H7 (cell line): ENCODE results near the gene ACSF3. TPM values are rescaled to one million over a fixed set of nuclear protein-coding genes. Genes with fewer than 3 reads are reported as not detected.

ENCODE experiments used
- DNase-seq: peaks from one replicate; pipeline ENCODE4 v3.0.0; 2012
- H3K27me3 ChIP-seq: 2 replicates; pipeline ENCODE4 v1.6.0; 2011; ENCODE audit warnings: mild to moderate bottlenecking, low read length; ENCODE audit not compliant: control insufficient read depth, insufficient read depth
- H3K36me3 ChIP-seq: replicated peaks from 2 replicates; pipeline ENCODE4 v1.5.1; 2011; ENCODE audit warnings: low read length; ENCODE audit not compliant: control insufficient read depth, insufficient read depth
- H3K4me3 ChIP-seq: 2 replicates; pipeline ENCODE4 v1.5.1; 2011; ENCODE audit warnings: low read depth, mild to moderate bottlenecking, control low read depth, low read length, moderate library complexity; ENCODE audit not compliant: insufficient read depth
- total RNA-seq: library from RNA; depleted of rRNA; stranded (reverse); fragments of >200 nt; shearing (Covaris generic); gene quantifications from 2 replicates; pipeline ENCODE4 v1.2.3, GENCODE V29; 2014

Gene ACSF3
- total RNA-seq, 1 experiment from 2014 or later, result 20.2 TPM

- DNase-seq, result no peak
- Histone ChIP-seq H3K27me3 (no peaks in the 10 kb centered on the region), H3K36me3 (peaks cover 2% of the 10 kb centered on the region; the same call in 1 of the 2 replicates), H3K4me3 (no peak overlapping the region)
Measured at GRCh38 chr16:89149386-89149785, 55.7 kb downstream of the ACSF3 start.

- DNase-seq, result no peak
- Histone ChIP-seq H3K36me3 (peaks cover 2% of the 10 kb centered on the region; the same call in 1 of the 2 replicates), H3K4me3 (no peak overlapping the region), H3K27me3 (no peaks in the 10 kb centered on the region)
Measured at GRCh38 chr16:89150090-89150835, 56.6 kb downstream of the ACSF3 start.

GRCh38 chr16:89150981-89151380, 57.3 kb downstream of the ACSF3 start:
- no peaks in the 10 kb centered on the region for H3K27me3 ChIP-seq
- no peak for DNase-seq
- H3K4me3 ChIP-seq, result no peak overlapping the region
- H3K36me3 ChIP-seq, result peaks cover 2% of the 10 kb centered on the region; the same call in 1 of the 2 replicates

DNA sequence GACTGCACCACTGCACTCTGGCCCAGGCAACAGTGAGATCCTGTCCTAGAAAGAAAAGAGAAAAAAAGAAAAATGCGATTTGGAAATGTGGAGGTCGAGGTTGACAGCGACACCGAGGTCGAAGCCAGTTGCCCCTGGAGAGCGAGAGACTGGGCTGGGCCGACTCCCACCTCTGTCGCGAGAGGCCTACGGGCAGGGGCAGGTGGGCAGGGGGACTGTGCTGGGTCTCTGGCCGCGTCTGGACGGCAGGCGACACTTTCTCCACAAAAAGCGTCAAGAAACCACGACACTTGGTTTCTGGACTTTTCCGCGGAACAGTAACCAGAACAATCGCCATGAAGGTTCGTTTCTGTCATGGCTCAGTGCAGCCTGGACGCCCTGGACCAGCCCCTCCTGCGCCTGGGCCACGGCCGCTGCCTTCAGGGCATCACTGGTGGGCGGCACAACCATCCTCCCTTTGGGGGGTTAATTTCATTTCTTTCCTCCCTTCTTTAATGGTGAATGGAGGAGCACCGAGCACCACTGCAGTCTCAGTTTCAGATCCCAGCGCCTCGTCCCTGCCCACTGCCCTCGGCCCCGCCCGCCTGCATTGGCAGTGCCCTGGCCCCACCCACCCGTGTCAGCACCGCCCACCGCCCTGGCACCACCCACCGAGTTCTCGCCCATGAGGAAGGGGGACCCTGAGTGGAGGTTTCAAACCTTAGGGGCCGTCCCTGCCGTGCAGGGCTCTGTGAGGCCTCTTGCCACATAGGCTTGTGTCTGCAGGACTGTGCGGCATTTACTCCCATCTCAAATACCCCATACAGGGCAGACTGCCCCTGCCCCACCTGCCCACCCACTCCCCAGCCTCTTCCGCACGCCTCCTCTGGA, 59.4 kb downstream of the ACSF3 start:
- DNase-seq, result no peak
- H3K27me3 ChIP-seq, result no peaks in the 10 kb centered on the region

DNA sequence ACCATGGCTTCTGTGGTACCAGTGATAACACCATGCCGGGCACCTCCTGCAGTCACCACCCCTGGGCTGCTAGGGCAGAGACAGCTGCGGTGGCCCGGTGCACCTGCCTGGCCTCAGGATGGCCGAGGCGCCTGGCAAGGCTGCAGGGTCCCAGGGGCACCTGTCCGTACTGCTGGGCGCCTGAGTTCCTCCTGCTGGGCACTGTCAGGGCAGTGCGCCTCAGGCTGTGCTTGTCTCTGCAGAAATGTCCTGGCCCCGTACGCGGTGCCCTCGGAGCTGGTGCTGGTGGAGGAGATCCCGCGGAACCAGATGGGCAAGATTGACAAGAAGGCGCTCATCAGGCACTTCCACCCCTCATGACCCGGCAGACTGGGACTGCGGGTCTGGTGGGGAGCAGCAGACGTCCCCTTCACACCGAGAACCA, 60.2 kb downstream of the ACSF3 start:
- DNase-seq, result no peak
- no peak overlapping the region for H3K4me3 ChIP-seq
- no peaks in the 10 kb centered on the region for H3K27me3 ChIP-seq

More for the DNA sequence above, 59.4 kb downstream of the ACSF3 start:
- H3K4me3 ChIP-seq, result no peak overlapping the region
- H3K36me3 ChIP-seq, result peaks cover 1% of the 10 kb centered on the region; the same call in 1 of the 2 replicates

GRCh38 chr16:89154390-89155183, 60.9 kb downstream of the ACSF3 start:
- no peak for DNase-seq
- no peaks in the 10 kb centered on the region for H3K27me3 ChIP-seq
- H3K36me3 ChIP-seq, result peaks cover 1% of the 10 kb centered on the region; the same call in 1 of the 2 replicates
- H3K4me3 ChIP-seq, result no peak overlapping the region

More for the DNA sequence above, 60.2 kb downstream of the ACSF3 start:
- H3K36me3 ChIP-seq, result peaks cover 1% of the 10 kb centered on the region; the same call in 1 of the 2 replicates

DNA sequence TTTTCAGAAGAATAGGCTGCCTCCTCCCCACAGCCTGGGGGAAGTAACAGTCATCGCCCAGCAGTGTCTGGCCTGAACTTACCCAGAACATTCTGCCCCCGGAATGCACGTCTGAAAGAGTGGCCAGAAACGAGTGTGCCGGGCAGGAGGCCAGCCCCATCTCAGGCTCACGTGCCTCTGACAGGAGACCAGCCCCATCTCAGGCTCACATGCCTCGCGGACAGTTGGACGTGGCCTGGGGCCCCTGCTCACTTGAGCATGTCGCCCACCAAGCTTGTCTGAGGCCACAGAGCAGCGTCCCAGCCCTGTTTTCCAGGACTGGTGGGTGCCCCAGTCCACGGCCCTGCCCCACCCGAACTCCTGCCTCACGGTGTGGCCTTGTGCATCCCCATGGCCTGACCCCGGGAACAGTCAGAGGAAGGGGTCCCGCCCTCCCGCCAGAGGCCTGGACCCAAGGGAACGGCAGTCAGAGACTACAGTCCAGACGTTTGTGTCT, 61.6 kb downstream of the ACSF3 start:
- DNase-seq, result no peak
- H3K4me3 ChIP-seq, result no peak overlapping the region
- no peaks in the 10 kb centered on the region for H3K27me3 ChIP-seq
- peaks cover 1% of the 10 kb centered on the region; the same call in 1 of the 2 replicates for H3K36me3 ChIP-seq

DNA sequence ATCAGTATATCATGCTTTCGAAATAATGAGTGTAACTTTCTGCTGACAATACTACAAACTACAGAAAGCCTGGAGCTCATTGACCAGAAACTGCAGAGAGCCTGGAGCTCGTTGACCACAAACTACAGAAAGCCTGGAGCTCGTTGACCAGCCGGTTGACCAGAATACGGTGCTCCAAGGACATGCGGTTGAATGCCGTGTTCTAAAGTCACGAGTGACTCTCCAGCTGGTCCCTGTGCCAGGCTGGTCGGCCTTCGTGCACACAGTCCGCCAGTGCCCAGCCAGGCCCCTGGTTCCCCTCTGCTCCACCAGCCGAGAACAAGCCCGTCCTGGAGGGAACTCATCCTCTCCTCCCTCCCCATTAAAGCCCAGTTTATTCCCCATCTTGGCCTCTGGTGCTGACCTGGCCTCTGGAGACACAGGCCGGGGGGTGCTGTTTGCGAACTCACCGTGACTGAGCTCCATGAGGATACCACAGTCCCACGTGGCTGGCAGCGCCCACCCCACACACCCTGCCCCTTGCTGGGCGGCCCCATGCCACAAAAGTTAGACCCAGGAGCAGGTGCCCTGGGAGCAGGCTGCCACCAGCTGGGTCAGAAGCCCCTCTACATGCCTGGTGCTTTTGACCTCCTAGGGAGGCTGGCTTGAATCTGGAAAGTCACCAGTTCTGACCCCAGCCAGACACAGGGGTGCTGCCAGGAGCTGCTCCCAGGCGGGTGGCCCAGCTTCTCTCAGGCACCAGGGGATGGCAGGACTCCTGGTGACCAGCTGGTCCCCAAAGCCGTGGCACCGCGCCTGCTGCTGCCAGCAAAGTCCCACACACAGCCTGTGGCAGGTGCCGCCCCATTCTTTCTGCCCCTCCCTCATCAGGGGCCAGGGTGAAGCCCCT, 62.4 kb downstream of the ACSF3 start:
- Histone ChIP-seq H3K27me3 (no peaks in the 10 kb centered on the region), H3K4me3 (no peak overlapping the region), H3K36me3 (peaks cover 1% of the 10 kb centered on the region; the same call in 1 of the 2 replicates)
- no peak for DNase-seq

- no peaks in the 10 kb centered on the region for H3K36me3 ChIP-seq
Measured at GRCh38 chr16:89156740-89157645, 63.3 kb downstream of the ACSF3 start.

DNA sequence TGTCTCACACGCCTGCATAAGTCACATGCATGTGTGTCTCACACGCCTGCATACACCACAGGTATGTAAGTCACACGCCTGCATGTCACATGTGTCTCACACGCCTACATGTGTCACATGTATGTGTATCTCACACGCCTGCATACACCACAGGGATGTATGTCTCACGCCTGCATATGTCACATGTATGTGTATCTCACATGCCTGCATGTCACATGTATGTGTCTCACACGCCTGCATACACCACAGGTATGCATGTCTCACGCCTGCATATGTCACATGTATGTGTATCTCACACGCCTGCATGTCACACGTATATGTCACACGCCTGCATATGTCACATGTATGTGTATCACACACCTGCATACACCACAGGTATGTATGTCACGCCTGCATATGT, 64.1 kb downstream of the ACSF3 start:
- Histone ChIP-seq H3K4me3 (no peak overlapping the region), H3K36me3 (no peaks in the 10 kb centered on the region), H3K27me3 (no peaks in the 10 kb centered on the region)
- DNase-seq, result no peak

More at GRCh38 chr16:89156740-89157645, 63.3 kb downstream of the ACSF3 start:
- Histone ChIP-seq H3K4me3 (no peak overlapping the region), H3K27me3 (no peaks in the 10 kb centered on the region)
- no peak for DNase-seq

DNA sequence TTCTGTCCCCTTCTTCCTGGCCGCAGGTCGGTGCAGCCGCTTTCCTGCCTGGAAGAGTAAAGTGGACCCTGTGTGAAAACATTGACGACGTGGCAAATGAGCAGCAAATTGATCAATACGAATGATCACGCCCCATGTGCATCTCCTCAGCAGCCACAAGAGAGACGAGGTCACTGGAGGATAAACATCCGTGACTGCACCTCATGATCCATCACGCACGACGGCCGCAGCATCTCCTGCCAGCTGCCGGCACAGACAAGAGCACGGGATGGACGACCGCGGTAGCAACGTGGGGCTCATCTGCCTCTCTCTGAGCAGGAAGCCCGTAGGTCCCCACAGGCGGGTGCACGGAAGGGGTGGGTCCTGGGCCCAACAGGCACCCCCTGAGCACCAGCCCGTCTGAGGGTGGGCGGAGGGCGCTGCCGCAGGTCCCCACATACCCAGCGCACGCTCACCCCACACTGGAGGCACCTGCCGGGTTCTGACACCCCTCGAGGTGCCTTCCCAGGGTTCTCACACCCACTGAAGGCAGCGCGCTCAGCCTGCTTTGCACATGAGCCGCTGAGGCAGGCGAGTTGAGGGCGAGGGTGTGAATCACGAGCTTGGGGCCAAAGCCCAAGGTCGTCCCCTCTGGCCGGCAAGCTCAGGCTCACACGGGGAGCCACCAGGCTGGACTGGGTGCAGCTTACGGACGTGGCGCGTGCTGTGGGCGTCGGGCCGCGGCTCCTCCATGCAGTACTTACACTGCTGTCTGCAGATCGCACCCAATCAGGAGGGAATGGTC, 65.6 kb downstream of the ACSF3 start:
- H3K36me3 ChIP-seq, result no peaks in the 10 kb centered on the region
- H3K4me3 ChIP-seq, result no peak overlapping the region
- no peak for DNase-seq
- H3K27me3 ChIP-seq, result no peaks in the 10 kb centered on the region

GRCh38 chr16:89159850-89160354, 66.2 kb downstream of the ACSF3 start:
- H3K4me3 ChIP-seq, result no peak overlapping the region
- DNase-seq, result no peak
- H3K36me3 ChIP-seq, result no peaks in the 10 kb centered on the region
- H3K27me3 ChIP-seq, result no peaks in the 10 kb centered on the region
